Motor neuron (in vitro differentiated cells): ENCODE data around the gene GSTT4. TPM values are rescaled to one million over a fixed set of nuclear protein-coding genes. Genes with fewer than 3 reads are reported as not detected.
"Not testable (repeated sequence)": the region's sequence is repeated elsewhere in the genome, so short reads cannot be mapped to it uniquely, and the experiment has no call there.

ENCODE experiments used
- ATAC-seq, 8 experiments: fragments of 200-7000 bp; cut with Tn5 transposase; replicated peaks in 6 of 8; 2 replicates each; pipeline ENCODE4 v1.8.0; 2021; ENCODE audit warnings: mild to moderate bottlenecking in 8 of 8, moderate library complexity in 8 of 8
- H3K27ac ChIP-seq, 2 donors: fragments of 250-450 bp; sonication (Bioruptor Pico); 2 replicates each; pipeline ENCODE4 v1.9.0; 2021; ENCODE audit warnings: antibody characterized with exemption in 2 of 2, mild to moderate bottlenecking in 2 of 2, moderate library complexity in 1 of 2
- H3K4me1 ChIP-seq, 2 donors: fragments of 250-450 bp; sonication (Bioruptor Pico); replicated peaks in 1 of 2; 2 replicates each; pipeline ENCODE4 v1.6.1; 2021; ENCODE audit warnings: antibody characterized with exemption in 2 of 2, mild to moderate bottlenecking in 2 of 2, moderate library complexity in 1 of 2
- H3K4me3 ChIP-seq, 5 donors: fragments of 250-450 bp; sonication (Bioruptor Pico); 2 replicates each; pipeline ENCODE4 v1.9.0; 2021; ENCODE audit warnings: antibody characterized with exemption in 5 of 5, mild to moderate bottlenecking in 5 of 5, moderate library complexity in 4 of 5
- WGBS, 10 experiments: fragments of 450-650 bp; shearing (Covaris generic); methylation state at CpG; one replicate each; pipeline ENCODE4 v1.0.0; 2022; 5-methylcytosine and 5-hydroxymethylcytosine counted together
- in situ Hi-C, 9 experiments: fragments of 400-800 bp; cut with MboI; loops; one replicate each; pipeline ENCODE4 v1.15.0; 2021; ENCODE audit warnings: low sequenced_read_pairs in 9 of 9, low pct_unique_long_range_greater_than_20kb in 2 of 9; ENCODE audit not compliant: unreplicated experiment in 9 of 9
- total RNA-seq, 8 experiments: library from RNA; unstranded; fragments of 300-600 nt; gene quantifications; 2 replicates each; pipeline versions ENCODE4 v1.2.3 to v1.2.4, GENCODE V29; 2022

GSTT4 gene
- total RNA-seq, 8 experiments from 2014 or later, result 0.05 to 0.62 TPM; not detected in 6

GRCh38 chr22:23974836-23975352 lies 30.4 kb downstream of the GSTT4 start:
- peak; percentile 10 to 72 (median 60) for ATAC-seq
- in situ Hi-C loops, result loop anchor here in 1 of 9 experiments (10.0 kb wide), 1 partner anchor 50 kb away; no protein-coding TSS in a partner anchor
- H3K4me1 ChIP-seq, H3K27ac ChIP-seq, H3K4me3 ChIP-seq: not testable (repeated sequence)
- WGBS, 10 experiments, result no CpG with 5 or more reads among the region's 27 CpGs

GRCh38 chr22:23974345-23974744 lies 30.9 kb downstream of the GSTT4 start, which contains the start of gene DDT:
Gene DDT (minus strand): TSS chr22:23974441. CDS start chr22:23974414, 27 bp downstream.
- not testable (repeated sequence) for H3K4me1 ChIP-seq, H3K4me3 ChIP-seq, H3K27ac ChIP-seq
- in situ Hi-C loops, result loop anchor here in 1 of 9 experiments (10.0 kb wide), 1 partner anchor 50 kb away; no protein-coding TSS in a partner anchor
- no CpG with 5 or more reads among the region's 29 CpGs for WGBS, 10 experiments
- ATAC-seq, result peak; percentile 91 to 96 (median 93)

- in situ Hi-C loops, result loop anchor here in 1 of 9 experiments (10.0 kb wide), 1 partner anchor 47 kb away; no protein-coding TSS in a partner anchor
- 100% methylated on average over 1 of the region's 3 CpGs; no CpG with 5 or more reads in 9 of the 10 experiments for WGBS, 10 experiments
- ATAC-seq, H3K4me1 ChIP-seq, H3K27ac ChIP-seq, H3K4me3 ChIP-seq: not testable (repeated sequence)
These were observed 33.3 kb downstream of the GSTT4 start for GRCh38 chr22:23971927-23972326.

- in situ Hi-C loops, result loop anchor here in 1 of 9 experiments (10.0 kb wide), 1 partner anchor 46 kb away; no protein-coding TSS in a partner anchor
These were observed 34.3 kb downstream of the GSTT4 start for GRCh38 chr22:23970816-23971486.

GRCh38 chr22:23970201-23970641 lies 35.0 kb downstream of the GSTT4 start:
- no peak overlapping the region for H3K4me3 ChIP-seq
- H3K27ac ChIP-seq, result no peak overlapping the region
- in situ Hi-C loops, result loop anchor here in 1 of 9 experiments (10.0 kb wide), 1 partner anchor 45 kb away; no protein-coding TSS in a partner anchor
- 28 to 100% (median 100%) methylated on average over 1 to 3 of the region's 5 CpGs; no CpG with 5 or more reads in 3 of the 10 experiments for WGBS, 10 experiments
- H3K4me1 ChIP-seq, result no peaks in the 10 kb centered on the region
- no peak for ATAC-seq

More at GRCh38 chr22:23970816-23971486, 34.3 kb downstream of the GSTT4 start:
- Histone ChIP-seq H3K27ac (no peak overlapping the region), H3K4me3 (no peak overlapping the region), H3K4me1 (no peaks in the 10 kb centered on the region)
- WGBS, 10 experiments, result 83 to 100% (median 90%) methylated on average over 1 to 5 of the region's 6 CpGs; no CpG with 5 or more reads in 3 of the 10 experiments
- no peak for ATAC-seq

- Histone ChIP-seq H3K4me3 (no peak overlapping the region), H3K27ac (no peak overlapping the region), H3K4me1 (no peaks in the 10 kb centered on the region)
- WGBS, 10 experiments, result 60 to 100% (median 80%) methylated on average over 1 to 2 of the region's 3 CpGs; no CpG with 5 or more reads in 7 of the 10 experiments
- ATAC-seq, result no peak
- in situ Hi-C loops, result no loop called here
These were observed 36.2 kb downstream of the GSTT4 start for GRCh38 chr22:23969071-23969470.

- H3K27ac ChIP-seq, H3K4me1 ChIP-seq, H3K4me3 ChIP-seq, in situ Hi-C loops: not testable (repeated sequence)
- no CpG with 5 or more reads among the region's 30 CpGs for WGBS, 10 experiments
- peak; percentile 92 to 96 (median 94) for ATAC-seq
These were observed 38.7 kb downstream of the GSTT4 start, which contains the start of gene DDTL for GRCh38 chr22:23966568-23966967. Gene DDTL (plus strand): TSS chr22:23966888. CDS start chr22:23966915, 27 bp downstream.

- H3K4me1 ChIP-seq, H3K4me3 ChIP-seq, H3K27ac ChIP-seq, in situ Hi-C loops: not testable (repeated sequence)
- peak; percentile 14 to 70 (median 58) for ATAC-seq
- no CpG with 5 or more reads among the region's 18 CpGs for WGBS, 10 experiments
These were observed 39.2 kb downstream of the GSTT4 start for GRCh38 chr22:23966094-23966493.

- no CpG with 5 or more reads among the region's 43 CpGs for WGBS, 10 experiments
- in situ Hi-C loops, H3K4me1 ChIP-seq, H3K4me3 ChIP-seq, H3K27ac ChIP-seq: not testable (repeated sequence)
- peak in 7 of 8 experiments; percentile 21 to 94 (median 40) for ATAC-seq
These were observed 44.0 kb downstream of the GSTT4 start, which contains the start of gene GSTT2B for GRCh38 chr22:23961084-23961771. Gene GSTT2B (minus strand): TSS chr22:23961195. CDS start chr22:23961131, 64 bp downstream.

- H3K4me1 ChIP-seq, H3K4me3 ChIP-seq, H3K27ac ChIP-seq, in situ Hi-C loops: not testable (repeated sequence)
- WGBS, 10 experiments, result 0 to 17% (median 8%) methylated on average over 2 to 9 of the region's 12 CpGs; no CpG with 5 or more reads in 7 of the 10 experiments
- ATAC-seq, result peak in 7 of 8 experiments; percentile 34 to 86 (median 81)
These were observed 48.9 kb downstream of the GSTT4 start for GRCh38 chr22:23956301-23956900.

GRCh38 chr22:23955886-23956285 lies 49.4 kb downstream of the GSTT4 start:
- WGBS, 10 experiments, result 0 to 90% (median 21%) methylated on average over 1 to 3 of the region's 8 CpGs; no CpG with 5 or more reads in 7 of the 10 experiments
- in situ Hi-C loops, ATAC-seq, H3K4me1 ChIP-seq, H3K27ac ChIP-seq, H3K4me3 ChIP-seq: not testable (repeated sequence)

GRCh38 chr22:23954991-23955305 lies 50.3 kb downstream of the GSTT4 start:
- H3K4me1 ChIP-seq, H3K4me3 ChIP-seq, in situ Hi-C loops, ATAC-seq, H3K27ac ChIP-seq: not testable (repeated sequence)
- WGBS, 10 experiments, result 67% methylated on average over 1 of the region's 6 CpGs; no CpG with 5 or more reads in 9 of the 10 experiments
